Mesendoderm (in vitro differentiated cells): ENCODE results near the gene AP3D1.

ENCODE experiments used
- DNase-seq: peaks from one replicate; pipeline ENCODE4 v3.0.0; 2013
- H2AK5ac ChIP-seq: 2 replicates; pipeline ENCODE4 v1.6.1; 2013; ENCODE audit warnings: low read length, inconsistent platforms
- H2BK120ac ChIP-seq: 2 replicates; pipeline ENCODE4 v1.6.1; 2013; ENCODE audit warnings: low read depth, mild to moderate bottlenecking, low read length, moderate library complexity, mixed read lengths
- H2BK15ac ChIP-seq: replicated peaks from 2 replicates; pipeline ENCODE4 v1.6.1; 2013; ENCODE audit warnings: low read depth, mild to moderate bottlenecking, moderate library complexity
- H2BK5ac ChIP-seq: 2 replicates; pipeline ENCODE4 v1.6.1; 2013; ENCODE audit warnings: low read length, inconsistent platforms
- H3K18ac ChIP-seq: 2 replicates; pipeline ENCODE4 v1.6.1; 2013; ENCODE audit warnings: mild to moderate bottlenecking, low read length, mixed read lengths
- H3K23ac ChIP-seq: one replicate; pipeline ENCODE4 v1.6.1; 2013; ENCODE audit warnings: low read length
- H3K27ac ChIP-seq: 2 replicates; pipeline ENCODE4 v1.5.1; 2013; ENCODE audit warnings: low read depth, mild to moderate bottlenecking, inconsistent platforms, low read length, moderate library complexity
- H3K27me3 ChIP-seq: 2 replicates; pipeline ENCODE4 v1.6.1; 2013; ENCODE audit warnings: low read length, control low read depth, mild to moderate bottlenecking, inconsistent platforms; ENCODE audit not compliant: insufficient read depth, poor library complexity
- H3K36me3 ChIP-seq: 2 replicates; pipeline ENCODE4 v1.6.1; 2013; ENCODE audit warnings: low read length, inconsistent platforms; ENCODE audit not compliant: control insufficient read depth, insufficient read depth
- H3K4ac ChIP-seq: one replicate; pipeline ENCODE4 v1.6.1; 2013; ENCODE audit warnings: low read depth, mild to moderate bottlenecking, low read length, moderate library complexity
- H3K4me1 ChIP-seq: 2 replicates; pipeline ENCODE4 v1.6.1; 2013; ENCODE audit warnings: low read depth, low read length, inconsistent platforms; ENCODE audit not compliant: control insufficient read depth
- H3K4me2 ChIP-seq: 2 replicates; pipeline ENCODE4 v1.6.1; 2013; ENCODE audit warnings: low read length
- H3K4me3 ChIP-seq: 2 replicates; pipeline ENCODE4 v1.5.1; 2013; ENCODE audit warnings: mild to moderate bottlenecking, low read length
- H3K56ac ChIP-seq: one replicate; pipeline ENCODE4 v1.6.1; 2013; ENCODE audit warnings: low read length
- H3K79me1 ChIP-seq: 2 replicates; pipeline ENCODE4 v1.6.1; 2013; ENCODE audit warnings: low read length, inconsistent platforms
- H3K79me2 ChIP-seq: 2 replicates; pipeline ENCODE4 v1.6.1; 2013; ENCODE audit warnings: mild to moderate bottlenecking, low read length; ENCODE audit not compliant: control insufficient read depth, insufficient read depth
- H3K9ac ChIP-seq: 2 replicates; pipeline ENCODE4 v1.6.1; 2013; ENCODE audit warnings: low read length, inconsistent platforms
- H4K5ac ChIP-seq: one replicate; pipeline ENCODE4 v1.6.1; 2013; ENCODE audit warnings: low read length
- H4K8ac ChIP-seq: one replicate; pipeline ENCODE4 v1.6.1; 2013; ENCODE audit warnings: low read depth, mild to moderate bottlenecking, control low read depth, low read length, moderate library complexity
- WGBS: extraction: QIAGEN DNeasy Blood & Tissue Kit; methylation state at CpG from one replicate; pipeline ENCODE4 v1.1.7; 2013; ENCODE audit warnings: low lambda C conversion rate, missing lambda C conversion rate; ENCODE audit not compliant: insufficient coverage; ENCODE audit errors: extremely low coverage; 5-methylcytosine and 5-hydroxymethylcytosine counted together

The AP3D1 gene

DNA sequence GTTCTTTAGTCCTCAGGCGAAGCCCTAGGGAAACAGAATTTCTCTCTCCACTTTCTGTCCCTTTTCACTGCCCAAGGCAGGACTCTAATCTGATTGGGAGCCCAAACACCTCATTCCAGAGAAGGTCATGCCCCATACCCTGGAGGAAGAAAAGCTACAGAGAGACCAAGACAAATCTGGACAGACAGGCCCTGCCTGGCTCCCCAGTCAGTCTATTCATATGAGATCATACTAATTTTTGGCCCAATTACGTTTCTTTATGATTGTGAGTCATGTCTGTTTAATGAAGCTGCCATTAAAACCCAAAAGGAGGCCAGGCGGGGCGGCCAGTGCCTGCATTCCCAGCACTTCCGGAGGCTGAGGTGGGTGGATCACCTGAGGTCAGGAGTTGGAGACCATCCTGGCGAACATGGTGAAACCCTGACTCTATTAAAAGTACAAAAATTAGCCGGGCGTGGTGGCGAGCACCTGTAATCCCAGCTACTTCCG is 3.3 kb upstream of the AP3D1 start:
- H3K4me2 ChIP-seq = no peak overlapping the region
- H2BK120ac ChIP-seq = no peak overlapping the region
- H2BK15ac ChIP-seq = no peak overlapping the region
- H3K4me3 ChIP-seq = no peak overlapping the region
- no peak overlapping the region for H3K27ac ChIP-seq
- no peak overlapping the region for H2BK5ac ChIP-seq
- no peak overlapping the region for H3K4ac ChIP-seq
- DNase-seq = no peak
- no peak overlapping the region for H3K56ac ChIP-seq
- H4K5ac ChIP-seq = no peak overlapping the region
- H3K79me1 ChIP-seq = peaks cover 3% of the 10 kb centered on the region
- no peaks in the 10 kb centered on the region for H3K36me3 ChIP-seq
- no peak overlapping the region for H3K23ac ChIP-seq
- no CpG with 5 or more reads among the region's 10 CpGs for WGBS
- H3K27me3 ChIP-seq = no peaks in the 10 kb centered on the region
- no peak overlapping the region for H2AK5ac ChIP-seq
- no peak overlapping the region for H4K8ac ChIP-seq
- H3K4me1 ChIP-seq = peaks cover 6% of the 10 kb centered on the region
- H3K18ac ChIP-seq = no peak overlapping the region
- H3K79me2 ChIP-seq = peaks cover 16% of the 10 kb centered on the region
- no peak overlapping the region for H3K9ac ChIP-seq

DNA sequence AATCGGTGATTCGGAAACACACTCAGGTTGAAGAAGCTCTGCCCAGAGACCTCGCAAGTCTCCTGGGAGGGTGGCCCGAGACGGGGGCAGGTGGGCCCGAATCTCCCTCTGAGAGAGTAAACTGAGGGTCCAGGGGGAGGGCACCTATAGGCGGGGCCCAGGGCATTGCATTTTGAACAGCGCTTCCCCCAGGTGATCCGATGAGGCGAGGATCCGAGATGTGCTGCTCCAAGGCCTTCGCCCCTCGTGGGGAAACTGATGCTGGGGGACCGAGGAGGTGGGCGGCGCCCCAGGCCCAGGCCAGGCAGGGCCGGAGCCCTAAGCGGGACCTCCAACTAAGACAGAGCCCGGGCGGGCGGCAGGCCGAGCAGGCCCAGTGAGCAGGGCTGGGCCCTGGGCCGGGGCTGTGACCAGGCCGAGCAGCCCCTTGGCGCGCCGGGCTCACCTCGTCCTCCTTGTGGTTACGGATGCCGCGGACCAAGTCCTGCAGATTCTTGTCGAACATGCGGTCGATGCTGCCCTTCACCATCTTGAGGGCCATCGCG is 500 bp downstream of the AP3D1 start:
- peak; percentile 30 for DNase-seq
- H3K27ac ChIP-seq = peak overlapping the region; percentile 63
- no CpG with 5 or more reads among the region's 36 CpGs for WGBS

DNA sequence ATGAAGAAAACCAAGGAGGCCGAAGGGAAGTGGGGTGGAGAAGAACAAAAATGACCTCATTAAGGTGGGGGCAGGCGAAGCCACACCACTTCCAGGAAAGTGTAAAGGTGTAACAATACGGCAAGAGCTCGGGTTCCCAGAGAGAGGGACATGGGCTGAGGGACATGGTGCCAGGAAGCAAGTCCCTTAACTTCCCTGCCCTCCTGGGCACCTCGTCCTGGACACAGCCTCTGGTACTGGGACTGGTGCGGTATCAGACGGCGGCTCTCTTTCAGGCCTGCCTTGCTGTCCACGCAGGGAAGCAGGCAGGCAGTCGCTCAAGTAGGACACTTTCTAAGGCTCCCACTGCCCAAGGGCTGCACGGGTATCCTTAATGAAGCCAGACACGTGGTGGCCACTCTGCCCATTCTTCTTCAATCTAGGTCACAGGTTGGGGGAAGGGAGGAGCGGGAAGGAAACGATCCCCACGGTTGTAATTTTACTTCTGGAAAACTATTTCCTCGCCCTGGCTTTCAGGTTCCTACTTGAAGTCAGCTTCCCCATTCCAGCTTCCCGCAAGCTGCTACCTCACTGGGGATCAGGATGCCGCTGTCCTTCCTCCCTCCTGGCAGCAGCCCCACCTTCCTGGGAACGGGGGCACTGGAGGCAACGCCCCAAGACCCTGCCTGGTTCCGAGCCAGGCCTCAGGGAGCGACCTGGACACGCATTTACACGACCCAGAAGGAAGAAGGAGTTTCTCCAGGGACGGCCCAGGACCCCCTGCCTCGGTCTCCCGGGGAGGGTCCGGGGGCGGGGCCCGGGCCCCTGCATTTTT is 1.2 kb downstream of the AP3D1 start:
- H3K4ac ChIP-seq = peak overlapping the region; percentile 76
- no peak overlapping the region for H3K27ac ChIP-seq
- H3K4me1 ChIP-seq = peaks cover 7% of the 10 kb centered on the region
- H3K79me2 ChIP-seq = peaks cover 56% of the 10 kb centered on the region
- peak overlapping the region; percentile 94 for H3K23ac ChIP-seq
- H3K56ac ChIP-seq = peak overlapping the region; percentile 100
- no peak for DNase-seq
- H3K18ac ChIP-seq = no peak overlapping the region
- H2BK15ac ChIP-seq = no peak overlapping the region
- peak overlapping the region; percentile 78 for H2AK5ac ChIP-seq
- peak overlapping the region; percentile 92 for H3K4me2 ChIP-seq
- no peak overlapping the region for H4K5ac ChIP-seq
- H2BK5ac ChIP-seq = no peak overlapping the region
- no CpG with 5 or more reads among the region's 30 CpGs for WGBS
- H3K79me1 ChIP-seq = peaks cover 5% of the 10 kb centered on the region
- H2BK120ac ChIP-seq = no peak overlapping the region
- peak overlapping the region; percentile 99 for H3K9ac ChIP-seq
- no peak overlapping the region for H4K8ac ChIP-seq
- H3K36me3 ChIP-seq = no peaks in the 10 kb centered on the region
- no peaks in the 10 kb centered on the region for H3K27me3 ChIP-seq
- peak overlapping the region; percentile 98 for H3K4me3 ChIP-seq

More for the DNA sequence above, 500 bp downstream of the AP3D1 start:
- no peaks in the 10 kb centered on the region for H3K36me3 ChIP-seq
- H3K4me3 ChIP-seq = peak overlapping the region; percentile 98
- H3K23ac ChIP-seq = peak overlapping the region; percentile 94
- H3K27me3 ChIP-seq = no peaks in the 10 kb centered on the region
- H3K79me2 ChIP-seq = peaks cover 50% of the 10 kb centered on the region
- H2BK5ac ChIP-seq = no peak overlapping the region
- no peak overlapping the region for H2BK15ac ChIP-seq
- H3K4ac ChIP-seq = peak overlapping the region; percentile 76
- peaks cover 5% of the 10 kb centered on the region for H3K79me1 ChIP-seq
- H4K5ac ChIP-seq = no peak overlapping the region
- peak overlapping the region; percentile 89 for H3K18ac ChIP-seq
- H3K4me1 ChIP-seq = peaks cover 7% of the 10 kb centered on the region
- no peak overlapping the region for H2BK120ac ChIP-seq
- H2AK5ac ChIP-seq = no peak overlapping the region
- peak overlapping the region; percentile 92 for H3K4me2 ChIP-seq
- peak overlapping the region; percentile 99 for H3K9ac ChIP-seq
- no peak overlapping the region for H4K8ac ChIP-seq
- H3K56ac ChIP-seq = peak overlapping the region; percentile 100

- Histone ChIP-seq H3K4me2 (no peak overlapping the region), H3K4me3 (no peak overlapping the region), H3K4ac (no peak overlapping the region), H3K56ac (no peak overlapping the region), H3K79me1 (peaks cover 5% of the 10 kb centered on the region), H3K23ac (no peak overlapping the region), H3K27me3 (no peaks in the 10 kb centered on the region), H2BK15ac (no peak overlapping the region), H3K27ac (no peak overlapping the region), H3K4me1 (peaks cover 7% of the 10 kb centered on the region), H4K8ac (no peak overlapping the region), H3K36me3 (no peaks in the 10 kb centered on the region), H2BK5ac (no peak overlapping the region), H2BK120ac (no peak overlapping the region), H3K79me2 (peaks cover 70% of the 10 kb centered on the region), H4K5ac (no peak overlapping the region), H2AK5ac (no peak overlapping the region), H3K18ac (no peak overlapping the region), H3K9ac (no peak overlapping the region)
- WGBS = no CpG with 5 or more reads among the region's 16 CpGs
- no peak for DNase-seq
Measured at GRCh38 chr19:2148482-2149135, 2.8 kb downstream of the AP3D1 start.

DNA sequence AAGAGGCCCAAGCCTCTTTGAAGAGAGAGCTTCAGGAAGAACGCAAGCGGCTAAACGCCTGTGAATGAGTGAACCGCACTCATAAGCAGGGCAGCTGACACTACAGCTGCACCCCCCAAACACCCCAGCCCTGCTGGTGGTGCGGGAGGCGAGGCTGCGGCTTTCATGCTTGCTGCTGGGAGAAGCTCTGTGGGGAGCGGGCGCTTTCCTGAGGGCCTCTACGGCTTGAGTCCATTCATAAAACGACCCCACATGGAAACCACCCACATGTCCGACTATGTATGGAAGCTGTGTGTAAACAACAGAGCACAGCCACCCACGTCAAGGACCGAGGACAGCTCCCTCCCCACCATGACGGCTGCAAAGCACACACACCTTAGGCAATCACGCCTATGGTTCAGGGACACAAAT is 5.5 kb downstream of the AP3D1 start:
- H4K5ac ChIP-seq = no peak overlapping the region
- H3K27me3 ChIP-seq = no peaks in the 10 kb centered on the region
- H2BK5ac ChIP-seq = no peak overlapping the region
- H3K79me2 ChIP-seq = peaks cover 85% of the 10 kb centered on the region
- no CpG with 5 or more reads among the region's 16 CpGs for WGBS
- peaks cover 8% of the 10 kb centered on the region for H3K79me1 ChIP-seq
- no peak overlapping the region for H2BK15ac ChIP-seq
- H2BK120ac ChIP-seq = no peak overlapping the region
- no peak overlapping the region for H3K27ac ChIP-seq
- H2AK5ac ChIP-seq = no peak overlapping the region
- no peak overlapping the region for H3K18ac ChIP-seq
- peaks cover 7% of the 10 kb centered on the region for H3K4me1 ChIP-seq
- H3K4me3 ChIP-seq = no peak overlapping the region
- H3K36me3 ChIP-seq = no peaks in the 10 kb centered on the region
- no peak overlapping the region for H4K8ac ChIP-seq
- H3K4me2 ChIP-seq = no peak overlapping the region
- H3K56ac ChIP-seq = no peak overlapping the region
- H3K9ac ChIP-seq = no peak overlapping the region
- H3K23ac ChIP-seq = no peak overlapping the region
- H3K4ac ChIP-seq = no peak overlapping the region
- DNase-seq = no peak
